Breast epithelium (tissue), 3 donors: ENCODE results near the gene ADGRL3.

Source experiments
- POLR2A ChIP-seq: fragments of 450-650 bp; IDR thresholded peaks from one replicate; pipeline ENCODE4 v1.6.1; 2016; ENCODE audit warnings: antibody characterized with exemption, mild to moderate bottlenecking, moderate library complexity
- TF ChIP-seq, protein P1 (sequence below), 3 donors: fragments of 450-650 bp; IDR thresholded peaks; one replicate each; pipeline ENCODE4 v1.5.1; 2016 to 2017; ENCODE audit warnings: antibody characterized with exemption in 3 of 3, mild to moderate bottlenecking in 3 of 3, moderate library complexity in 3 of 3

DNA sequence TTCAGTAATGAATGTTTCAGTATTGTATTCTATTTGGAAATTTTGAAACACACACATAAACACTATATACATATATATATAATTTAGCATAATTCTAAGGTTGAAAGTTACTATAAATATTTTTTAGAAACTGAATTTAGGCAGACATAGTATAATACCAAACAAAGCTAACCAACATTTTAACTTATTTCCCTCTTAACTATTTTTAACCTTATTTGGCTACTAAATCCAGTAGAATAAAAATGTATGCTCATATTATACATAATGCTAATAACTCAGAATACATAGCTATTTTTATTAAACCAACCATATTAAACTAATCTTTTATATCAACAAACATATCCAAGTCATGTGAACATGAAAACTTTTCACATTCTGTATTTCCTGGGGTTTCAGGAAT lies 563.6 kb downstream of the ADGRL3 start:
- TF ChIP-seq, protein P1, sequence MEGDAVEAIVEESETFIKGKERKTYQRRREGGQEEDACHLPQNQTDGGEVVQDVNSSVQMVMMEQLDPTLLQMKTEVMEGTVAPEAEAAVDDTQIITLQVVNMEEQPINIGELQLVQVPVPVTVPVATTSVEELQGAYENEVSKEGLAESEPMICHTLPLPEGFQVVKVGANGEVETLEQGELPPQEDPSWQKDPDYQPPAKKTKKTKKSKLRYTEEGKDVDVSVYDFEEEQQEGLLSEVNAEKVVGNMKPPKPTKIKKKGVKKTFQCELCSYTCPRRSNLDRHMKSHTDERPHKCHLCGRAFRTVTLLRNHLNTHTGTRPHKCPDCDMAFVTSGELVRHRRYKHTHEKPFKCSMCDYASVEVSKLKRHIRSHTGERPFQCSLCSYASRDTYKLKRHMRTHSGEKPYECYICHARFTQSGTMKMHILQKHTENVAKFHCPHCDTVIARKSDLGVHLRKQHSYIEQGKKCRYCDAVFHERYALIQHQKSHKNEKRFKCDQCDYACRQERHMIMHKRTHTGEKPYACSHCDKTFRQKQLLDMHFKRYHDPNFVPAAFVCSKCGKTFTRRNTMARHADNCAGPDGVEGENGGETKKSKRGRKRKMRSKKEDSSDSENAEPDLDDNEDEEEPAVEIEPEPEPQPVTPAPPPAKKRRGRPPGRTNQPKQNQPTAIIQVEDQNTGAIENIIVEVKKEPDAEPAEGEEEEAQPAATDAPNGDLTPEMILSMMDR (IDR thresholded peaks at IDR 0.05), result no peak
- TF ChIP-seq POLR2A, result no peak
